B cell (primary cell): ENCODE measurements around the gene CRYBA4. TPM values are rescaled to one million over a fixed set of nuclear protein-coding genes. Genes with fewer than 3 reads are reported as not detected.
A peak's percentile ranks its signal among the peaks of the same experiment; 100 is the strongest.

Experiments
- ATAC-seq: fragments of 200-7000 bp; cut with Tn5 transposase; one replicate; pipeline ENCODE4 v1.10.0; 2021; ENCODE audit warnings: low read depth, mild to moderate bottlenecking, moderate number of reproducible peaks, moderate library complexity
- CTCF ChIA-PET: fragments of 350-600 bp; sonication (Branson Sonifier 250); formaldehyde crosslinking; loops from one replicate; lab custom pipeline; 2021; ENCODE audit warnings: antibody characterized with exemption, inconsistent platforms; lab: Charles Lee
- POLR2A ChIA-PET: fragments of 350-600 bp; sonication (Branson Sonifier 250); formaldehyde crosslinking; loops from one replicate; lab custom pipeline; 2021; ENCODE audit warnings: antibody characterized with exemption; lab: Charles Lee
- DNase-seq: peaks from one replicate; pipeline ENCODE4 v3.0.0; 2013
- H2AFZ ChIP-seq: 2 replicates; pipeline ENCODE4 v1.6.1; 2012; ENCODE audit warnings: mild to moderate bottlenecking, low read depth, low read length; ENCODE audit not compliant: insufficient read depth, poor library complexity, severe bottlenecking
- H3K27ac ChIP-seq, 2 donors: 1 replicate in 1 of 2; 2 replicates in 1 of 2; pipeline ENCODE4 v1.5.1; 2012 to 2013; ENCODE audit warnings: low read length in 2 of 2, mild to moderate bottlenecking in 2 of 2, moderate library complexity in 1 of 2
- H3K27me3 ChIP-seq, 4 experiments: fragments of 200-600 bp in 1 of 4; sonication (generic) in 1 of 4; replicated peaks in 1 of 4; 1 replicate in 2 of 4; 2 replicates in 2 of 4; pipeline versions ENCODE4 v1.6.1 to v1.7.0; 2013 to 2016; ENCODE audit warnings: low read length in 3 of 4, mild to moderate bottlenecking in 2 of 4, mixed read lengths in 1 of 4, moderate library complexity in 1 of 4; ENCODE audit not compliant: insufficient read depth in 4 of 4, control insufficient read depth in 3 of 4; ENCODE audit errors: control extremely low read depth in 1 of 4
- H3K36me3 ChIP-seq, 2 experiments: replicated peaks in 1 of 2; 1 replicate in 1 of 2; 2 replicates in 1 of 2; pipeline versions ENCODE4 v1.6.1 to v1.7.1; 2013; ENCODE audit warnings: low read length in 1 of 2; ENCODE audit not compliant: insufficient read depth in 2 of 2, control insufficient read depth in 1 of 2; ENCODE audit errors: control extremely low read depth in 1 of 2, extremely low read depth in 1 of 2
- H3K4me1 ChIP-seq, 2 donors: fragments of 200-600 bp in 1 of 2; sonication (generic) in 1 of 2; 1 replicate in 1 of 2; 2 replicates in 1 of 2; pipeline versions ENCODE4 v1.5.1 to v1.6.1; 2013 to 2017; ENCODE audit warnings: low read length in 2 of 2; ENCODE audit not compliant: control insufficient read depth in 2 of 2, insufficient read depth in 2 of 2
- H3K4me2 ChIP-seq: replicated peaks from 2 replicates; pipeline ENCODE3; 2012; ENCODE audit warnings: mild to moderate bottlenecking, low read depth, low read length; ENCODE audit not compliant: poor library complexity, severe bottlenecking
- H3K4me3 ChIP-seq, 5 experiments: fragments of 200-600 bp in 1 of 5; sonication (generic) in 1 of 5; 1 replicate in 3 of 5; 2 replicates in 2 of 5; pipeline versions ENCODE4 v1.5.1 to v1.7.0; 2011 to 2016; ENCODE audit warnings: low read length in 4 of 5, mild to moderate bottlenecking in 4 of 5, low read depth in 2 of 5, control low read depth in 1 of 5, moderate library complexity in 1 of 5; ENCODE audit not compliant: insufficient read depth in 1 of 5; ENCODE audit errors: control extremely low read depth in 1 of 5, extremely low read depth in 1 of 5
- H3K79me2 ChIP-seq: fragments of 200-600 bp; sonication (generic); one replicate; pipeline ENCODE4 v1.6.0; 2016; ENCODE audit warnings: low read length; ENCODE audit not compliant: control insufficient read depth, insufficient read depth
- H3K9ac ChIP-seq: fragments of 200-600 bp; sonication (generic); 2 replicates; pipeline ENCODE4 v1.6.1; 2017; ENCODE audit warnings: mild to moderate bottlenecking, low read length, moderate library complexity
- H3K9me3 ChIP-seq, 3 donors: one replicate each; pipeline versions ENCODE4 v1.6.1 to v1.7.1; 2013; ENCODE audit warnings: low read length in 2 of 3; ENCODE audit not compliant: control insufficient read depth in 2 of 3, insufficient read depth in 1 of 3; ENCODE audit errors: control extremely low read depth in 1 of 3
- H4K20me1 ChIP-seq: 2 replicates; pipeline ENCODE4 v1.6.0; 2012; ENCODE audit warnings: mild to moderate bottlenecking, low read length; ENCODE audit not compliant: insufficient read depth, control insufficient read depth, poor library complexity, severe bottlenecking
- H3K27ac Mint-ChIP-seq: one replicate; pipeline ENCODE4 v1.8.0; 2021; ENCODE audit warnings: mixed read lengths
- H3K27me3 Mint-ChIP-seq: one replicate; pipeline ENCODE4 v1.8.0; 2021; ENCODE audit warnings: mixed read lengths
- H3K4me1 Mint-ChIP-seq: one replicate; pipeline ENCODE4 v1.8.0; 2021; ENCODE audit warnings: mixed read lengths
- H3K4me3 Mint-ChIP-seq: one replicate; pipeline ENCODE4 v1.8.0; 2021; ENCODE audit warnings: mixed read lengths
- H3K9me3 Mint-ChIP-seq: one replicate; pipeline ENCODE4 v1.8.0; 2022; ENCODE audit warnings: mixed read lengths; ENCODE audit not compliant: insufficient read depth
- CTCF ChIP-seq: fragments of 200-600 bp; IDR thresholded peaks from one replicate; pipeline ENCODE4 v1.8.0; 2022; ENCODE audit warnings: antibody characterized with exemption, mild to moderate bottlenecking
- EZH2 ChIP-seq: IDR thresholded peaks from 2 replicates; pipeline ENCODE4 v1.6.1; 2012; ENCODE audit warnings: borderline replicate concordance, low read depth, mild to moderate bottlenecking, moderate library complexity, low read length; ENCODE audit not compliant: insufficient read depth, poor library complexity, severe bottlenecking
- whole genome bisulfite sequencing: methylation state at CpG from one replicate; pipeline ENCODE4 v1.1.5; 2013; ENCODE audit warnings: missing lambda C conversion rate; ENCODE audit not compliant: insufficient coverage; 5-methylcytosine and 5-hydroxymethylcytosine counted together
- intact Hi-C: fragments of 100-400 bp; cut with micrococcal nuclease; formaldehyde crosslinking; loops from one replicate; pipeline ENCODE4 v1.10.0; 2022
- polyA plus RNA-seq: library from polyadenylated mRNA; depleted of rRNA; stranded (reverse); fragments of >200 nt; gene quantifications from 2 replicates; pipeline ENCODE4 v1.2.3, GENCODE V29; 2012
- total RNA-seq, 2 donors: library from RNA; stranded (reverse); fragments of 120-200 nt in 1 of 2; gene quantifications; 1 replicate in 1 of 2; 2 replicates in 1 of 2; pipeline versions ENCODE4 v1.2.3 to v1.2.4, GENCODE V29; 2013 to 2022

Gene CRYBA4
- total and polyA plus RNA-seq, 2 donors (not counting 1 experiment from before 2014, with no cell fraction given) = not detected

DNA sequence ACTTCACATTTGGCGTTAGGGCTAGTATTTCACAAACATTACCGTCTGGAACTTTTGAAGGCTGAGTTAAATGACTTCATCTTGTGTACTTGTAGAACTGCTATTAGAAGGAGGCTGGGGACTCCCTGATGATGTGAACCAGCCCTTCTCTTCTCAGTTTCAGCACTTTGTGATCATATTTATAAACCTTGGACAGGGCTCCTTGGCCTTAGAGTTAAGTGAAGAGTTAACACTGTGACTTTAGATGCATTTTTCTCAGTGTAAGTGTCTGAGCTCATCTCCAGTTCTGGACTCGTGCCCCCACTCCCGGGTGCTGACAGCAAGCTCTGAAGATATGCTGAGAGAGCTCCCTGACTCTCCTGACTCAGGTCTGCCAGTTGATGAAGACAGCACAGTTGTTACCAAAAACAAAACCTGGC, 44.1 kb downstream of the CRYBA4 start:
- Histone ChIP-seq H3K27me3 (no peaks in the 10 kb centered on the region), H3K9me3 (no peaks in the 10 kb centered on the region), H3K27ac (no peak overlapping the region), H3K79me2 (no peaks in the 10 kb centered on the region), H3K4me1 (peaks cover 33 to 64% of the 10 kb centered on the region in 2 donors), H3K4me2 (peak overlapping the region; percentile 45), H3K4me3 (no peak overlapping the region), H3K9ac (no peak overlapping the region), H3K36me3 (no peaks in the 10 kb centered on the region), H4K20me1 (no peaks in the 10 kb centered on the region), H2AFZ (no peak overlapping the region)
- no peak for TF ChIP-seq EZH2
- peak; percentile 19 for TF ChIP-seq CTCF
- ChIA-PET CTCF (interaction anchor here (0.7 to 3.4 kb wide), 13 partner anchors 8 to 1122 kb away, joined by 3 to 21 read pairs (median 3); no protein-coding TSS in a partner anchor), POLR2A (no interaction called here)
- peak overlapping the region; percentile 27 for H3K27ac Mint-ChIP-seq
- DNase-seq = no peak
- H3K4me3 Mint-ChIP-seq = peak overlapping the region; percentile 50
- 76% methylated on average over 2 of the region's 4 CpGs for whole genome bisulfite sequencing
- peaks cover 66% of the 10 kb centered on the region for H3K4me1 Mint-ChIP-seq
- H3K27me3 Mint-ChIP-seq = no peaks in the 10 kb centered on the region
- no peaks in the 10 kb centered on the region for H3K9me3 Mint-ChIP-seq
- intact Hi-C loops = loop anchor here (1.0 kb wide), 1 partner anchor 302 kb away; no protein-coding TSS in a partner anchor
- ATAC-seq = no peak

DNA sequence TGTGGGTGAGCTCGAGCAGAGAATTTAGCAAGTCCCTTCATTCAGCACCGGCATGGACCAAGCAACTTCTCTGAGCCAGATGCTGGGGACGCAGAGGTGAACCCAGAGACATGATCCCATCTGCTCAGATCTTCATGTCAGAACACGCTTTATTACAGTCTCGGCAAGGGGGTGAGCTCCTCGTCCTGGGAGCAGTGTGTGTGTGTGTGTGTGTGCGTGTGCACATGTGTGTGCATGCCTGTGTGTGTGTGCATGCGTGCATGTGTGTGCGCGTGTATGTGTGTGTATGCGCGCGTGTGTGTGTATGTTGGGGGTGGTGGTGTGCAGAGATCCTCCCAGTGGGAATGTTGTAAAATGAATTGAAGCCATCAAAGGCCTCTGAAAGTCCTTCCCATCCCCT, 45.4 kb downstream of the CRYBA4 start:
- Mint-ChIP-seq H3K27me3 (no peaks in the 10 kb centered on the region), H3K9me3 (no peaks in the 10 kb centered on the region), H3K4me3 (no peak overlapping the region), H3K27ac (peak overlapping the region; percentile 47), H3K4me1 (peaks cover 79% of the 10 kb centered on the region)
- TF ChIP-seq CTCF (no peak), EZH2 (no peak)
- H3K4me1 ChIP-seq = peaks cover 46 to 77% of the 10 kb centered on the region in 2 donors
- no peak overlapping the region for H3K27ac ChIP-seq
- H3K4me3 ChIP-seq = no peak overlapping the region
- WGBS = 92% methylated on average over 8 of the region's 13 CpGs
- POLR2A ChIA-PET = interaction anchor here (0.6 to 0.7 kb wide), 2 partner anchors 24 to 164 kb away, joined by 3 to 6 read pairs; no protein-coding TSS in a partner anchor
- H3K36me3 ChIP-seq = no peaks in the 10 kb centered on the region
- peak overlapping the region; percentile 21 for H3K4me2 ChIP-seq
- CTCF ChIA-PET = interaction anchor here (1.3 to 3.4 kb wide), 3 partner anchors 9 to 164 kb away, joined by 3 to 21 read pairs (median 4); no protein-coding TSS in a partner anchor
- no peak for DNase-seq
- no peaks in the 10 kb centered on the region for H4K20me1 ChIP-seq
- no peak overlapping the region for H2AFZ ChIP-seq
- no peak for ATAC-seq
- peaks cover 0 to 3% (median 0%) of the 10 kb centered on the region in 3 donors for H3K9me3 ChIP-seq
- no peak overlapping the region for H3K9ac ChIP-seq
- no peaks in the 10 kb centered on the region for H3K79me2 ChIP-seq
- intact Hi-C loops = no loop called here
- no peaks in the 10 kb centered on the region for H3K27me3 ChIP-seq
